ENCODE results near the gene IGFLR1.

- TF ChIP-seq CTCF (IDR thresholded peaks at IDR 0.05; ENCODE audit: control extremely low read depth in 1 of 3, insufficient read depth in 1 of 3, low read depth in 1 of 3, low read length in 3 of 3) (no peak), POLR2AphosphoS5 (IDR thresholded peaks at IDR 0.05; ENCODE audit: low read depth, low read length) (no peak), POLR2A (IDR thresholded peaks at IDR 0.05; ENCODE audit: control extremely low read depth in 1 of 2, low read depth in 2 of 2, low read length in 2 of 2) (no peak), RFX5 (IDR thresholded peaks at IDR 0.05; ENCODE audit: borderline replicate concordance, low read depth, low read length) (no peak)
Measured at GRCh38 chr19:35774274-35775045, 32.2 kb upstream of the IGFLR1 start.

Measured in H1 (cell line).